Measurements from ENCODE around the gene CKS1B. TPM values are rescaled to one million over a fixed set of nuclear protein-coding genes. Genes with fewer than 3 reads are reported as not detected.

Gene CKS1B
- total RNA-seq, 2 experiments from 2014 or later, result 204 to 230 TPM

DNA sequence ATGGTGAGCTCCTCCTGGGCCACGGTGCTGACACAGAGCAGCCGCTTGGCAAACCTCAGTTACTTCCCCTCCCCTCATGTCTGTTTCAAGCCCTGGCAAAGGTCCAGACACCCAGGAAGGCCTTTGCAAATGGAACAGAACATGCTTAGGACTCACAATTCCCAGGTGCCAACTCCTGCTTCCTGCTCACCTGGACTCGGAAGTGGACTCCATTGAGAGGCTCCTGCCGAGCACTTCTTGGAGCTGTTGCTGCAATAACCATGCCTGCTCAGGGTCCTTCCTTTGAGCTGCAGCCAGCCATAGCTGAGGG is 48.4 kb downstream of the CKS1B start:
- DNase-seq (ENCODE audit: low spot score), result no peak
- ChIA-PET POLR2A (interaction anchor here (0.7 kb wide), 1 partner anchor 10 kb away, joined by 3 read pairs; no protein-coding TSS in a partner anchor), CTCF (ENCODE audit: unreplicated experiment) (interaction anchor here (1.3 kb wide), 1 partner anchor 67 kb away, joined by 3 read pairs; the partner anchor contains the start of gene PBXIP1)
- peaks cover 11% of the 10 kb centered on the region for H3K4me1 ChIP-seq (ENCODE audit: insufficient read depth, low read length, poor library complexity, severe bottlenecking)
- no peak overlapping the region for H3K4me2 ChIP-seq (ENCODE audit: low read length)
- no peaks in the 10 kb centered on the region for H3K9me3 ChIP-seq (ENCODE audit: low read length)
- TF ChIP-seq, protein P1, sequence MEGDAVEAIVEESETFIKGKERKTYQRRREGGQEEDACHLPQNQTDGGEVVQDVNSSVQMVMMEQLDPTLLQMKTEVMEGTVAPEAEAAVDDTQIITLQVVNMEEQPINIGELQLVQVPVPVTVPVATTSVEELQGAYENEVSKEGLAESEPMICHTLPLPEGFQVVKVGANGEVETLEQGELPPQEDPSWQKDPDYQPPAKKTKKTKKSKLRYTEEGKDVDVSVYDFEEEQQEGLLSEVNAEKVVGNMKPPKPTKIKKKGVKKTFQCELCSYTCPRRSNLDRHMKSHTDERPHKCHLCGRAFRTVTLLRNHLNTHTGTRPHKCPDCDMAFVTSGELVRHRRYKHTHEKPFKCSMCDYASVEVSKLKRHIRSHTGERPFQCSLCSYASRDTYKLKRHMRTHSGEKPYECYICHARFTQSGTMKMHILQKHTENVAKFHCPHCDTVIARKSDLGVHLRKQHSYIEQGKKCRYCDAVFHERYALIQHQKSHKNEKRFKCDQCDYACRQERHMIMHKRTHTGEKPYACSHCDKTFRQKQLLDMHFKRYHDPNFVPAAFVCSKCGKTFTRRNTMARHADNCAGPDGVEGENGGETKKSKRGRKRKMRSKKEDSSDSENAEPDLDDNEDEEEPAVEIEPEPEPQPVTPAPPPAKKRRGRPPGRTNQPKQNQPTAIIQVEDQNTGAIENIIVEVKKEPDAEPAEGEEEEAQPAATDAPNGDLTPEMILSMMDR (conservative IDR thresholded peaks at IDR 0.05; ENCODE audit: low read length), result no peak
- TF ChIP-seq EZH2phosphoT487 (IDR thresholded peaks at IDR 0.05; ENCODE audit: borderline replicate concordance, low read depth, low read length), result no peak
- H3K9me2 ChIP-seq (ENCODE audit: insufficient read depth, low read length), result no peaks in the 10 kb centered on the region
- no peak overlapping the region for H2AFZ ChIP-seq (ENCODE audit: low read length)
- no peak overlapping the region for H3K27ac ChIP-seq (ENCODE audit: low read depth, low read length, poor library complexity, severe bottlenecking)
- no TSS peak for BruUV-seq (replicated peaks)
- no peaks in the 10 kb centered on the region for H4K20me1 ChIP-seq (ENCODE audit: insufficient read depth, low read length)
- H3K36me3 ChIP-seq (ENCODE audit: insufficient read depth, low read length), result no peaks in the 10 kb centered on the region
- intact Hi-C loops (cut with micrococcal nuclease; ENCODE audit: unreplicated experiment), result no loop called here
- no peak overlapping the region for H3K4me3 ChIP-seq (ENCODE audit: low read depth, low read length, poor library complexity, severe bottlenecking)
- H3K79me2 ChIP-seq (ENCODE audit: insufficient read depth, low read depth, low read length), result no peaks in the 10 kb centered on the region

DNA sequence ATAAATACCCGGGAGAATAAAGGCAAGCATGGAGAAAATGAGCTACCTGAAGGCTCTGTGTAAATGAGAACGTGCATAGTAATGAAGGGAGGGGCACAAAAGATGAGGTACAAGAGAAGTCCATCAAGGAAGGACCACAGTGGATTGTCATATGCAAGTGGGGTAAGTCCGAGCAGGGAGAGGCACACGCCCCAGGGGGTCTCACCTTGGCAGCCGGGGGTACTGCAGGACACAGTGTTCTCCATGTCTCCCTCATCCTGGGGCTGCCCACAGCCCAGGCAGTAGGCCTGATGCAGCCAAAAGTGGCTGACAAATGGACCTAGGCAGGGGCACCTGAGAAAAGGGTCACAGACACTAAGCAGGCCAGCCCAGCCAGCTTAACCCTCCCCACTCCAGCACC is 49.1 kb downstream of the CKS1B start:
- ChIA-PET CTCF (ENCODE audit: unreplicated experiment) (interaction anchor here (1.3 kb wide), 1 partner anchor 68 kb away, joined by 3 read pairs; the partner anchor contains the start of gene PBXIP1), POLR2A (no interaction called here)
- no peaks in the 10 kb centered on the region for H3K9me3 ChIP-seq (ENCODE audit: low read length)
- no peaks in the 10 kb centered on the region for H3K9me2 ChIP-seq (ENCODE audit: insufficient read depth, low read length)
- DNase-seq (ENCODE audit: low spot score), result no peak
- intact Hi-C loops (cut with micrococcal nuclease; ENCODE audit: unreplicated experiment), result no loop called here
- no peaks in the 10 kb centered on the region for H3K79me2 ChIP-seq (ENCODE audit: insufficient read depth, low read depth, low read length)
- no peaks in the 10 kb centered on the region for H3K36me3 ChIP-seq (ENCODE audit: insufficient read depth, low read length)
- no peak overlapping the region for H2AFZ ChIP-seq (ENCODE audit: low read length)
- H3K4me3 ChIP-seq (ENCODE audit: low read depth, low read length, poor library complexity, severe bottlenecking), result no peak overlapping the region
- H4K20me1 ChIP-seq (ENCODE audit: insufficient read depth, low read length), result no peaks in the 10 kb centered on the region
- no peak for TF ChIP-seq EZH2phosphoT487 (IDR thresholded peaks at IDR 0.05; ENCODE audit: borderline replicate concordance, low read depth, low read length)
- TF ChIP-seq, protein P1 (conservative IDR thresholded peaks at IDR 0.05; ENCODE audit: low read length), result no peak
- peaks cover 4% of the 10 kb centered on the region for H3K4me1 ChIP-seq (ENCODE audit: insufficient read depth, low read length, poor library complexity, severe bottlenecking)
- no peak overlapping the region for H3K27ac ChIP-seq (ENCODE audit: low read depth, low read length, poor library complexity, severe bottlenecking)
- H3K4me2 ChIP-seq (ENCODE audit: low read length), result no peak overlapping the region
- no TSS peak for BruUV-seq (replicated peaks)

DNA sequence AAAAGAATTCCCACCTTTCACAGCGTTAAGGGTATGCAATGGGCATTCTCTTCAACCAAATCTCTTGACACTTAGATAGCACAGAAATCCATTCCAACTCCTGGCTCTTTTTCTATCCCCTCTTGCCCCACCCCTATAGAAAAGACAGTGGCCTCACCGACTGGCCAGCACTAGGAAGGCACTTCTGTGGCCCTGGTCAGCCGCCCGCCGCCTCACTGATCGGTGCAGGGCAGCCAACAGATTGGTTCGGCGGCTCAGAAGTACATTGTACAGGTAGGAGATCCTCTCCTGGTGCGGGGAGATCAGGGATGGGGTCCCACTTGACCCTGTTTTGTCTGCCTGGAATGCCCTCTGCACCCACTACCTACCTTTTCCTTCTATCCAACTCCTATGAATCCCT is 49.8 kb downstream of the CKS1B start:
- Histone ChIP-seq H3K79me2 (ENCODE audit: insufficient read depth, low read depth, low read length) (no peaks in the 10 kb centered on the region), H3K27ac (ENCODE audit: low read depth, low read length, poor library complexity, severe bottlenecking) (no peak overlapping the region), H2AFZ (ENCODE audit: low read length) (no peak overlapping the region), H3K4me1 (ENCODE audit: insufficient read depth, low read length, poor library complexity, severe bottlenecking) (no peaks in the 10 kb centered on the region), H3K9me2 (ENCODE audit: insufficient read depth, low read length) (no peaks in the 10 kb centered on the region), H4K20me1 (ENCODE audit: insufficient read depth, low read length) (no peaks in the 10 kb centered on the region), H3K36me3 (ENCODE audit: insufficient read depth, low read length) (no peaks in the 10 kb centered on the region), H3K9me3 (ENCODE audit: low read length) (no peaks in the 10 kb centered on the region), H3K4me3 (ENCODE audit: low read depth, low read length, poor library complexity, severe bottlenecking) (no peak overlapping the region), H3K4me2 (ENCODE audit: low read length) (no peak overlapping the region)
- no peak for DNase-seq (ENCODE audit: low spot score)
- intact Hi-C loops (cut with micrococcal nuclease; ENCODE audit: unreplicated experiment), result no loop called here
- TF ChIP-seq, protein P1 (conservative IDR thresholded peaks at IDR 0.05; ENCODE audit: low read length), result no peak
- TF ChIP-seq EZH2phosphoT487 (IDR thresholded peaks at IDR 0.05; ENCODE audit: borderline replicate concordance, low read depth, low read length), result no peak
- no TSS peak for BruUV-seq (replicated peaks)
- POLR2A ChIA-PET, result interaction anchor here (0.6 kb wide), 1 partner anchor 66 kb away, joined by 4 read pairs; no protein-coding TSS in a partner anchor
- CTCF ChIA-PET (ENCODE audit: unreplicated experiment), result no interaction called here

Data from OCI-LY7 (cell line).